ENCODE results near the gene RYR1.

- no peak for TF ChIP-seq CTCF (IDR thresholded peaks at IDR 0.05)
- no peak for TF ChIP-seq POLR2AphosphoS5 (IDR thresholded peaks at IDR 0.05)
- no peak for TF ChIP-seq POLR2A (IDR thresholded peaks at IDR 0.05)
- TF ChIP-seq EP300 (IDR thresholded peaks at IDR 0.05) = no peak
Observed at GRCh38 chr19:38395381-38396114, 37.9 kb upstream of the RYR1 start.

Measured in gastroesophageal sphincter (tissue), 3 donors.